WI38 (cell line): Measurements from ENCODE around the gene PHC3.

Source experiments
- H3K4me3 ChIP-seq: 2 replicates; pipeline ENCODE4 v1.5.1; 2011; ENCODE audit warnings: low read depth, mild to moderate bottlenecking, control low read depth, low read length
- TF ChIP-seq, protein P1 (sequence below): IDR thresholded peaks from 2 replicates; pipeline ENCODE4 v1.5.1; 2012; ENCODE audit warnings: low read depth, mild to moderate bottlenecking, control low read depth, low read length

PHC3 gene, protein sequence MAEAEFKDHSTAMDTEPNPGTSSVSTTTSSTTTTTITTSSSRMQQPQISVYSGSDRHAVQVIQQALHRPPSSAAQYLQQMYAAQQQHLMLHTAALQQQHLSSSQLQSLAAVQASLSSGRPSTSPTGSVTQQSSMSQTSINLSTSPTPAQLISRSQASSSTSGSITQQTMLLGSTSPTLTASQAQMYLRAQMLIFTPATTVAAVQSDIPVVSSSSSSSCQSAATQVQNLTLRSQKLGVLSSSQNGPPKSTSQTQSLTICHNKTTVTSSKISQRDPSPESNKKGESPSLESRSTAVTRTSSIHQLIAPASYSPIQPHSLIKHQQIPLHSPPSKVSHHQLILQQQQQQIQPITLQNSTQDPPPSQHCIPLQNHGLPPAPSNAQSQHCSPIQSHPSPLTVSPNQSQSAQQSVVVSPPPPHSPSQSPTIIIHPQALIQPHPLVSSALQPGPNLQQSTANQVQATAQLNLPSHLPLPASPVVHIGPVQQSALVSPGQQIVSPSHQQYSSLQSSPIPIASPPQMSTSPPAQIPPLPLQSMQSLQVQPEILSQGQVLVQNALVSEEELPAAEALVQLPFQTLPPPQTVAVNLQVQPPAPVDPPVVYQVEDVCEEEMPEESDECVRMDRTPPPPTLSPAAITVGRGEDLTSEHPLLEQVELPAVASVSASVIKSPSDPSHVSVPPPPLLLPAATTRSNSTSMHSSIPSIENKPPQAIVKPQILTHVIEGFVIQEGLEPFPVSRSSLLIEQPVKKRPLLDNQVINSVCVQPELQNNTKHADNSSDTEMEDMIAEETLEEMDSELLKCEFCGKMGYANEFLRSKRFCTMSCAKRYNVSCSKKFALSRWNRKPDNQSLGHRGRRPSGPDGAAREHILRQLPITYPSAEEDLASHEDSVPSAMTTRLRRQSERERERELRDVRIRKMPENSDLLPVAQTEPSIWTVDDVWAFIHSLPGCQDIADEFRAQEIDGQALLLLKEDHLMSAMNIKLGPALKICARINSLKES

DNA sequence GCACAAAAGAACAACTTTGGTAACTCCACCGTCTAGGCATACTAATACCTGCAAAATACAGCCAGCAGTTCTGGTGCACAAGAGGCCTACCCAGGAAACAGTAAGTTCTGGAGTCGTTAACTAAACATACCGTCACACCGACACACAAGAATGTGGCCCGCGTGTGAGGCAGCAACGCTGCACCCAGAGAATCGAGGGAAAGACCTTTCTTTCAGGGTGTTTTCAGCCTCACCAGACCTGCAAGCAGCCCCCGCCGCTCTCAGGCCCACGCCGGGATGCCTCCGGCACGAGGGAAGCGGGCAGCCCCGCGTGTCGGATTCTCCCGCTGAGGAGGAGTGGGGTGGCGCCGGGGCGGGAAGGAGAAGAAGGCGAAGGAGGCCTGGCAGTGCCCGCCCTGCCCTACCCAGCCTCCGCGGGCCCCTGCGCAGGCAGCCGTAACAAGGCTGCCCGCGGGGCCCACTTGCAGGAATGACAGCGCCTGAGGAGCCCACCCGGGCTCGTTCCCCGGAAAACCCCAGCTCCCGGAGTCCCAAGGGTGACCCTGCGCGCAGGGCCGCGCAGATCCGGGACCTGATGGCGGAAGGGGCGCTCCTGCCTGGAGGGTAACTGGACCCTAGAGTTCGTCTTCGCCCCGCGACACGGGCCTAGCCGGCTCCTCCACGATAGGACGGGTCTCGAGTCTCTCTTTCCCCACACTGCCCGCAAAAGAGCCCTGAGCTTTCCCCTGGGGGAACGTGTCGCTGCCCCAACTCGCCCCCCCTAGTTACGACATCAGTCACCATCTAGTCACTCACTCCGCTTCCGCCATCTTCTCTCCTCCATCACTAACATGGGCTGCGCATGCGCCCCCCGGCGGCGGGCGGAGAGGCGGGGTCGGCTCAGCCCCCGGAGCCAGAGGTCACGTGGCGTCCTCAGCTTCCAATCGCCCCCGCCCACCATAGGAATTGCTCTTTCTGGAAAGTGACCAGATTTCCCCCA, at the start of gene PHC3:
Gene PHC3, minus strand, starts transcription at position 826 of the 978 bp plus-strand sequence. Its CDS starts 18 bp downstream, at position 808.
- H3K4me3 ChIP-seq = peak within 1 kb of the TSS; percentile 99
- TF ChIP-seq, protein P1, sequence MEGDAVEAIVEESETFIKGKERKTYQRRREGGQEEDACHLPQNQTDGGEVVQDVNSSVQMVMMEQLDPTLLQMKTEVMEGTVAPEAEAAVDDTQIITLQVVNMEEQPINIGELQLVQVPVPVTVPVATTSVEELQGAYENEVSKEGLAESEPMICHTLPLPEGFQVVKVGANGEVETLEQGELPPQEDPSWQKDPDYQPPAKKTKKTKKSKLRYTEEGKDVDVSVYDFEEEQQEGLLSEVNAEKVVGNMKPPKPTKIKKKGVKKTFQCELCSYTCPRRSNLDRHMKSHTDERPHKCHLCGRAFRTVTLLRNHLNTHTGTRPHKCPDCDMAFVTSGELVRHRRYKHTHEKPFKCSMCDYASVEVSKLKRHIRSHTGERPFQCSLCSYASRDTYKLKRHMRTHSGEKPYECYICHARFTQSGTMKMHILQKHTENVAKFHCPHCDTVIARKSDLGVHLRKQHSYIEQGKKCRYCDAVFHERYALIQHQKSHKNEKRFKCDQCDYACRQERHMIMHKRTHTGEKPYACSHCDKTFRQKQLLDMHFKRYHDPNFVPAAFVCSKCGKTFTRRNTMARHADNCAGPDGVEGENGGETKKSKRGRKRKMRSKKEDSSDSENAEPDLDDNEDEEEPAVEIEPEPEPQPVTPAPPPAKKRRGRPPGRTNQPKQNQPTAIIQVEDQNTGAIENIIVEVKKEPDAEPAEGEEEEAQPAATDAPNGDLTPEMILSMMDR = no peak

DNA sequence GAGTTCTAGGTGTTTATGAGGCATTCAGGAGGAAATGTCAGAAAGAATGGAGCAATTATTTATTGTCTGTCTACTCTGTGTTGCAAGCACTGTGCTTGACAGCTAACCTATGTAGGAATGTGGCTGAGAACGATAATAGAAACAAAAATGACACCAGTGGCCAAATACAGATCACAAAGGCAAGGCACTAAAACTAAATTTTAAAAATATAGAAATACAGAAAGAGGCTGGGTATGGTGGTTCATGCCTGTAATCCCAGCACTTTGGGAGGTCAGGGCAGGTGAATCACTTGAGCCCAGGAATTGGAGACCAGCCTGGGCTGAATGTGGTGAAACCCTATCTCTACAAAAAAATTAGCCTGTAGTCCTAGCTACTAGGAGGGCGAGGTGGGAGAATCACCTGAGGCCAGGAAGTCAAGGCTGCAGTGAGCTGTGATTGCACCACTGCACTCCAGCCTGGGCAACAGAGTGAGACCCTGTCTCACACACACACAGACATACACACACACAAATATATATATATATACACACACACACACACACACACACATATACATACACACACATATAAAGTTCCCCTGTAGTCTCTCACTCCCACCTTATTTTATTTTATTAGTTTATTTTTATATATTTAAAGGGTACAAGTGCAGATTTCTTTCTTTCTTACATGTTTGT, 46.7 kb upstream of the PHC3 start:
- no peak overlapping the region for H3K4me3 ChIP-seq
- TF ChIP-seq, protein P1 = no peak

DNA sequence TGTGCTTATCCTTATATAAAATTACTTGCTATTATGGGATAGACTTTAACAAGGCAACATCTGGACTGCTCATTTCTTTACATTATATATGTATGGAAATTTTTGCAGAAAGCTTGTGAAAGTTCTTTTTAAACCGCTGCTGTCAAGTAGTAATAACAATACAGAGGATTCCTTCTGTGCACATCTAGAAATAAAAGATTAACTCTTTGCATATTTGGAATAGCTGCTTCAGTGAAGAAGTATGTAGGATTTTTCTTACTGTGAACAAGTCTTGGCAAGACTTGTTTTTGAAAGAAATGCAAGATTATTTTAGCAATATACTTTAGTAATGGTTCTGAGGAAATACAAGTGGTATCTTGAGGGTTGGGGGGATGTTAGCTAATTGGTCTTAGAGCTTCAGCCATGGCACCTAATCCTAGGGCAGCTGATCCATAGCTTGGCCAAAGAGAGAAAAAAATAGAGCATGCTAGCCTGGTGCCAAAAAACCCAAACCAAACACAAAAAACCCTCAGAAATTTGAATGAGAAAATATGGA, 45.0 kb upstream of the PHC3 start:
- H3K4me3 ChIP-seq = peak overlapping the region; percentile 24
- TF ChIP-seq, protein P1 = no peak

DNA sequence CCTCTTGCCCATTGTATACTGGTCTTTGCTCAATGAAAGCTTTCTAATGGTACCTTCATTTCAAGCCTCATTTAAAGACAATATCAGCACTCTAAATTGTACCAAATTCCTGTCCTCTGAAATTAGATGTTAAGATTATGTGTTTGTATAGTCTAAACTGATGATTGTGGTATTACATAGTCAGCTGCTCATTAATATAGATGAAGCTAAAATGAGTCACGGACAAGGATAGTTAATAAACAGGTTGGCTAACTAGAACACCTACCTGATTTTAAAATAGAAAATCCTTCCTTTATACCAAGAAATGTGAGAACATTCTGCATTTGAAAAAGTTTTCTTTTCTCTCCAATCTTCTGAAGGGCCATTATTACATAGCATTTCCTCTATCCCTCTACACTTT, 43.6 kb upstream of the PHC3 start:
- TF ChIP-seq, protein P1 = no peak
- no peak overlapping the region for H3K4me3 ChIP-seq

DNA sequence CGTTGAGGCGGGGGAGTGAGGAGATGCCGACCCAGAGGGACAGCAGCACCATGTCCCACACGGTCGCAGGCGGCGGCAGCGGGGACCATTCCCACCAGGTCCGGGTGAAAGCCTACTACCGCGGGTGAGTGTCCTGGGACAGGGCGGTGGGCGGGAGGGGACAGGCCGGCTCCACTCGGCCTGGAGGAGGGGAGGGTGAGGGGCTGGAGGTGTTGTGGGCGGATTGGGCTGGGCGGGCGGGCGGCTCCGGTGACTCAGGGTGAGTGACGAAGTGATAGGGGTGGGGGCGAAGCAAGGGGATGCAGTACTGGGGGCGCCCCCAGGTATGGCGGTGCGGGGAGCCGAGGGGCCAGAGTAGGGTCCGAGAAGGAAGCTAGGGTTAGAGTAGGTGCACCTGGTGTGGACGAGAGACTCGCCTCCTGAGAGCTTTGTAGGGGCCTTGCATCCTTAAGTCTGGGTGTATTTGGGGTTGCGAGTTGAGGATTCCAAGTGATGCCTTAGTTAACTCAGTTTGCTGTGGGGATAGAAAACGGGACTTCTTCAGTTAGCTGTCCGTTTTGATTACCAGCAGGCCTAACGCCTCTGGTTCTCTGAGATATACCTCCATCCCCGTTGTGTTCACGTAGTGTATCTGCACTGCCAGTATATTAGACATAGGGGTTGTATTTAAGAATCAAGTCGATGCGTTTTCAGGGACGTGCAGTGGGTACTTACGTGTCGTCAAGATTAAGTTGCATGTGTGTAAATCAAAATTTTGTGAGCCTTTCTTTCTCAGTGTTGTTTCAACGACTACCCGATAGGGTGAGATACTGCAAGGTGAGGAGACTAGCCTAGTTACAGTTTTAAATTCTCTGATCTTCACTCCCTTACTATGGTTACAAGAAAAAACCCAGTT, 41.4 kb upstream of the PHC3 start:
- peak overlapping the region; percentile 89 for H3K4me3 ChIP-seq
- TF ChIP-seq, protein P1 = no peak
